ENCODE data around the gene ZNF526.
"Not testable (repeated sequence)": the region's sequence is repeated elsewhere in the genome, so short reads cannot be mapped to it uniquely, and the experiment has no call there.

ZNF526 gene

GRCh38 chr19:42266928-42267603 is 47.0 kb downstream of the ZNF526 start:
- DNase-seq, result not testable (repeated sequence)

GRCh38 chr19:42267644-42268141 is 47.6 kb downstream of the ZNF526 start:
- no peak for DNase-seq

GRCh38 chr19:42268142-42268703 is 48.1 kb downstream of the ZNF526 start:
- peak; percentile 100 for DNase-seq

GRCh38 chr19:42268704-42269477 is 48.8 kb downstream of the ZNF526 start, which contains the start of gene CIC:
TSS of gene CIC (plus strand) at chr19:42269252. CDS start at chr19:42271784, 2,532 bp downstream.
- DNase-seq, result peak; percentile 100

GRCh38 chr19:42269478-42270345 is 49.6 kb downstream of the ZNF526 start:
- DNase-seq, result no peak

- no peak for DNase-seq
Observed at GRCh38 chr19:42270346-42271044, 50.4 kb downstream of the ZNF526 start.

GRCh38 chr19:42271045-42271419 is 50.9 kb downstream of the ZNF526 start:
- DNase-seq, result no peak

- DNase-seq, result no peak
Observed at GRCh38 chr19:42271861-42272534, 51.9 kb downstream of the ZNF526 start.

GRCh38 chr19:42272535-42272897 is 52.4 kb downstream of the ZNF526 start:
- no peak for DNase-seq

- DNase-seq, result no peak
Observed at GRCh38 chr19:42272989-42273406, 52.9 kb downstream of the ZNF526 start.

GRCh38 chr19:42273407-42274064 is 53.4 kb downstream of the ZNF526 start:
- DNase-seq, result no peak

- DNase-seq, result no peak
Observed at GRCh38 chr19:42274065-42274682, 54.1 kb downstream of the ZNF526 start.

- DNase-seq, result no peak
Observed at GRCh38 chr19:42275103-42275502, 55.0 kb downstream of the ZNF526 start.

GRCh38 chr19:42275517-42275916 is 55.4 kb downstream of the ZNF526 start:
- DNase-seq, result no peak

GRCh38 chr19:42276284-42276683 is 56.2 kb downstream of the ZNF526 start:
- no peak for DNase-seq

GRCh38 chr19:42276821-42277220 is 56.7 kb downstream of the ZNF526 start:
- no peak for DNase-seq

Measured in islet precursor cell (in vitro differentiated cells).